Measurements from ENCODE around the gene KRT79.

KRT79 gene

GRCh38 chr12:52876372-52876771 lies 42.3 kb upstream of the KRT79 start:
- Histone ChIP-seq H3K27ac (no peak overlapping the region), H3K4me1 (ENCODE audit: control insufficient read depth in 1 of 2, insufficient read depth in 1 of 2, low read depth in 1 of 2, low read length in 1 of 2) (peaks cover 4 to 12% of the 10 kb centered on the region in 2 experiments), H3K9me3 (no peaks in the 10 kb centered on the region), H3K27me3 (peaks cover 66% of the 10 kb centered on the region), H3K36me3 (no peaks in the 10 kb centered on the region), H3K4me3 (ENCODE audit: low read depth in 1 of 2, low read length in 1 of 2) (no peak overlapping the region)
- no peak for TF ChIP-seq CTCF (IDR thresholded peaks at IDR 0.05)

GRCh38 chr12:52874573-52875435 lies 40.7 kb upstream of the KRT79 start:
- Histone ChIP-seq H3K4me3 (ENCODE audit: low read depth in 1 of 2, low read length in 1 of 2) (no peak overlapping the region), H3K36me3 (no peaks in the 10 kb centered on the region), H3K27me3 (peaks cover 57% of the 10 kb centered on the region), H3K27ac (no peak overlapping the region), H3K4me1 (ENCODE audit: control insufficient read depth in 1 of 2, insufficient read depth in 1 of 2, low read depth in 1 of 2, low read length in 1 of 2) (peaks cover 4 to 8% of the 10 kb centered on the region in 2 experiments), H3K9me3 (no peaks in the 10 kb centered on the region)
- TF ChIP-seq CTCF (IDR thresholded peaks at IDR 0.05) = no peak

GRCh38 chr12:52873832-52874572 lies 39.9 kb upstream of the KRT79 start:
- Histone ChIP-seq H3K27ac (no peak overlapping the region), H3K9me3 (no peaks in the 10 kb centered on the region), H3K4me3 (ENCODE audit: low read depth in 1 of 2, low read length in 1 of 2) (no peak overlapping the region), H3K36me3 (no peaks in the 10 kb centered on the region), H3K4me1 (ENCODE audit: control insufficient read depth in 1 of 2, insufficient read depth in 1 of 2, low read depth in 1 of 2, low read length in 1 of 2) (peaks cover 0 to 3% of the 10 kb centered on the region in 2 experiments), H3K27me3 (peaks cover 49% of the 10 kb centered on the region)
- TF ChIP-seq CTCF (IDR thresholded peaks at IDR 0.05) = no peak

- H3K4me1 ChIP-seq (ENCODE audit: control insufficient read depth in 1 of 2, insufficient read depth in 1 of 2, low read depth in 1 of 2, low read length in 1 of 2) = peaks cover 0 to 3% of the 10 kb centered on the region in 2 experiments
- H3K36me3 ChIP-seq = no peaks in the 10 kb centered on the region
- H3K27ac ChIP-seq = no peak overlapping the region
- no peaks in the 10 kb centered on the region for H3K9me3 ChIP-seq
- peaks cover 45% of the 10 kb centered on the region for H3K27me3 ChIP-seq
- TF ChIP-seq CTCF (IDR thresholded peaks at IDR 0.05) = no peak
- H3K4me3 ChIP-seq (ENCODE audit: low read depth in 1 of 2, low read length in 1 of 2) = no peak overlapping the region
These were observed 39.4 kb upstream of the KRT79 start for GRCh38 chr12:52873513-52873831.

GRCh38 chr12:52872644-52873389 lies 38.7 kb upstream of the KRT79 start:
- Histone ChIP-seq H3K4me3 (ENCODE audit: low read depth in 1 of 2, low read length in 1 of 2) (no peak overlapping the region), H3K4me1 (ENCODE audit: control insufficient read depth in 1 of 2, insufficient read depth in 1 of 2, low read depth in 1 of 2, low read length in 1 of 2) (peaks cover 0 to 3% of the 10 kb centered on the region in 2 experiments), H3K27me3 (peaks cover 45% of the 10 kb centered on the region), H3K36me3 (no peaks in the 10 kb centered on the region), H3K9me3 (no peaks in the 10 kb centered on the region), H3K27ac (no peak overlapping the region)
- no peak for TF ChIP-seq CTCF (IDR thresholded peaks at IDR 0.05)

All from neutrophil (primary cell).